Heart left ventricle (tissue), 13 donors: ENCODE data around the gene CERS1.

ENCODE experiments used
- CTCF ChIP-seq, 12 donors: fragments of 200-600 bp; sonication (generic) in 4 of 12; IDR thresholded peaks; one replicate each; pipeline versions ENCODE4 v1.5.0 to v1.8.0; 2018 to 2022; ENCODE audit warnings: antibody characterized with exemption in 12 of 12, mild to moderate bottlenecking in 5 of 12
- POLR2A ChIP-seq, 2 donors: fragments of 450-650 bp; IDR thresholded peaks; one replicate each; pipeline ENCODE4 v1.6.1; 2017; ENCODE audit warnings: antibody characterized with exemption in 2 of 2, mild to moderate bottlenecking in 2 of 2, moderate library complexity in 2 of 2
- donor health status: ischemic (EF 13 %, LVEDD 7.1; RV severe dilation, severe dysfunction).
- donor health status: DM: no; HTN: yes; CAD: no.
- donor health status: DM: no; HTN: no; CAD: no.
- donor health status: ischemic (EF 25% LVEDD 6.9; RV normal size, moderate dysfunction).
- donor health status: ischemic (EF 25% LVEDD 5.7; RV mildly dilated, moderate dysfunction).
- donor health status: ischemic (EF 35%, LVEDD 5.7; RV mildly dilated, moderate dysfunction).
- donor health status: nonischemic (EF 11% LVEDD 7.7; RV severe dilation, severe dysfunction).
- donor health status: DM: yes; HTN: yes; CAD: no.
- donor health status: PGD.
- donor health status: ischemic (EF 29% LVEDD 5.4; RV normal size, mild dysfunction).
- donor health status: nonischemic (EF 23%, LVEDD 6.1; RV moderate dilation, normal function).

GRCh38 chr19:18878058-18878797 lies 17.7 kb downstream of the CERS1 start:
- TF ChIP-seq CTCF (IDR thresholded peaks at IDR 0.05) (no peak), POLR2A (IDR thresholded peaks at IDR 0.05) (no peak)
